Mesodermal cell (in vitro differentiated cells): ENCODE data around the gene TSTD1.

Source experiments
- H3K27ac ChIP-seq: 2 replicates; pipeline ENCODE4 v1.7.0; 2013; ENCODE audit warnings: mild to moderate bottlenecking, low read depth, low read length, moderate library complexity; ENCODE audit not compliant: severe bottlenecking
- H3K36me3 ChIP-seq: 2 replicates; pipeline ENCODE4 v1.7.1; 2013; ENCODE audit warnings: mild to moderate bottlenecking, low read length, moderate library complexity; ENCODE audit not compliant: control insufficient read depth, insufficient read depth
- H3K4me1 ChIP-seq: one replicate; pipeline ENCODE4 v1.7.1; 2013; ENCODE audit warnings: mild to moderate bottlenecking, low read length; ENCODE audit not compliant: insufficient read depth, control insufficient read depth, poor library complexity, severe bottlenecking
- H3K4me3 ChIP-seq: 2 replicates; pipeline ENCODE4 v1.7.0; 2013; ENCODE audit warnings: low read length, control low read depth, mild to moderate bottlenecking; ENCODE audit not compliant: insufficient read depth, poor library complexity, severe bottlenecking; ENCODE audit errors: extremely low read depth
- H3K9me3 ChIP-seq: 2 replicates; pipeline ENCODE4 v1.7.1; 2013; ENCODE audit warnings: mild to moderate bottlenecking, low read length, moderate library complexity; ENCODE audit not compliant: control insufficient read depth
- WGBS, 2 experiments: methylation state at CpG; one replicate each; pipeline ENCODE4 v1.1.5; 2013; ENCODE audit warnings: missing lambda C conversion rate in 2 of 2; ENCODE audit not compliant: insufficient coverage in 2 of 2; 5-methylcytosine and 5-hydroxymethylcytosine counted together

The TSTD1 gene

DNA sequence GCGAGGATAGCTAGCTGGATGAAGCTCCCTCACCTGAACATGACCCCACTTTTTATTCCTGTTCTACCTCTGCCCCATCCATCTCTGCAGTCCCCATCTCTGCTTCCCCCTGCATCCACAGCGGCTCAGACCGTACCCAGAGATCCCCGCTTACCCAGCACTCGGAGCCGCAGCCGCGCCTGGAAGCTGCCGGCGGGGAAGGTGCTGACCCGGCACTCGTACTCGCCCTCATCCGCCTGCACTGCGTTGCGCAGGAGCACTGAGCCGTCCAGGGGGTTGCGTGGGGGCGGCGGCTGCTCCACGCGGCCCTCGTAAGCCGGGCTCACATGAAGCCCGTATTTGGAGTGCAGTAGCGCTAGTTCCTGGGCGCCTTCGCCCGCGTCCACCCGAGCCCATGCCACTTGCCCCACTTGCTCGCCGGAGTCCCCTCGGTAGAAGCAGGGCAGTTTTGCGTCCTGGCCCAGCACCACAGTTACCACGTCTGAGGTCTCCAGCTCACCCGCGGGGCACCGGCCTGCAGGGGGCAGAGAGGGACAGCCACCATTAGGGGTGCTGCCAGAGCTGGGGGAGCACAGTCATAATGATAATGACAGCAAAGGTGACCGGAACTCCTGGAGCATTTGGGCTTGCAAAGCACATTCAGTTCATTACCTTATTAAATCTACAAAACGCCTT, 40.8 kb upstream of the TSTD1 start:
- Histone ChIP-seq H3K36me3 (no peaks in the 10 kb centered on the region), H3K4me1 (peaks cover 23% of the 10 kb centered on the region), H3K27ac (no peak overlapping the region), H3K9me3 (no peaks in the 10 kb centered on the region), H3K4me3 (no peak overlapping the region)
- WGBS, 2 experiments = 89 to 94% methylated on average over 20 to 41 of the region's 41 CpGs

- H3K9me3 ChIP-seq = no peaks in the 10 kb centered on the region
- H3K27ac ChIP-seq = no peak overlapping the region
- no peak overlapping the region for H3K4me3 ChIP-seq
- H3K4me1 ChIP-seq = peaks cover 10% of the 10 kb centered on the region
- WGBS, 2 experiments = 87 to 93% methylated on average over 8 of the region's 9 CpGs
- no peaks in the 10 kb centered on the region for H3K36me3 ChIP-seq
These were observed 38.7 kb upstream of the TSTD1 start for GRCh38 chr1:161077426-161077825.

DNA sequence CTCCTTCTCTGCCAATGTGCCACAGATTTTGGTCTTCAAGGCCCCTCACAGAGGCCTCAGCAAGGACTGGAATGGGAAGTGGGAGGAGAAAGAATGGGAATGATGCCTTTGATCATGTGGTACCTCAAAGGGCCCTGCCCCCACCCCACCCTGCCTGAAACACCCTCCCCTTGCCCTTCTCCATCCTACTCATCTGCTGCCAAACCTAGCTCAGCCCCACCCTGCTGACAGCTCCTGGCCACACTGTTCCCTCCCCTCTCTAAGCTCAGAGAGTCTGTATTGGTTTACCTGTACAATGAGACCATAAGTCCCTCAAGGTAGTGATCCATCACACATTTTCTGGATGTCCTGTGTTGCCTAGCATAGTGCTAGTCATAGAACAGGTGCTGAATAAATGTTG, 37.6 kb upstream of the TSTD1 start:
- H3K9me3 ChIP-seq = no peaks in the 10 kb centered on the region
- H3K4me3 ChIP-seq = no peak overlapping the region
- no peaks in the 10 kb centered on the region for H3K36me3 ChIP-seq
- H3K4me1 ChIP-seq = peaks cover 10% of the 10 kb centered on the region
- no peak overlapping the region for H3K27ac ChIP-seq

DNA sequence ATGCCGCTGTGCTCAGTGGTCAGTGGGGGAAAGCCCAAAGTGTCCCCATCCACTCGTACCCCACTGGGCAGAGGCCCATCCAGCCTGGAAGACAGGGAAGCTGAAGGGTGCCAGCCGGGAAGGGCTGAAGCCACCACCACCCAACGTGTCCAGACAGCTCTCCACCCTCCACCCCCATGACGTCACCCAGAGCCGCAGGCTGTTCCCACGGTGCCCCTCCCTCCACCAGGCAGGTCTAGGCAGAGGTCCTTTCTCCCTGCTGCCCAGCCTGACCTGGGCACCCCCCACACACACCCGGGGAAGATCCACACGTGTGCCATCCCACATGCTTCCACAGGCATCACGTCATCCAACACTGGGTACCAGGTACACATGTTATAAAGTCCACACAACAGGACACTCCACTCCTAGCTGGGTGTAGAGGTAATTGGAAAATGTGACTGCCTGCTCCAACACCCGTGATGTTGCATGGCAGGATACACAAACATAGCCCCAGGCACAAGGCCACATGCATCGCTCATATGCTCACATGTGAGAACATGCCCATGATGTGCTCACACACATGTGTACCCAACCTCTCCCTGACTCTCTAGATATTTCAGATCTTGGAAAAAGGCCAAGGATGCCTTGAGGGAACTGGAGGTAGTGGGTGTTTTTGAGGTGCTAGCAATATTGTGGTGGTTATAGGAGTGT, 36.1 kb upstream of the TSTD1 start:
- Histone ChIP-seq H3K4me1 (no peaks in the 10 kb centered on the region), H3K4me3 (no peak overlapping the region), H3K27ac (no peak overlapping the region), H3K36me3 (no peaks in the 10 kb centered on the region), H3K9me3 (no peaks in the 10 kb centered on the region)
- 92 to 93% methylated on average over 7 to 8 of the region's 12 CpGs for WGBS, 2 experiments

DNA sequence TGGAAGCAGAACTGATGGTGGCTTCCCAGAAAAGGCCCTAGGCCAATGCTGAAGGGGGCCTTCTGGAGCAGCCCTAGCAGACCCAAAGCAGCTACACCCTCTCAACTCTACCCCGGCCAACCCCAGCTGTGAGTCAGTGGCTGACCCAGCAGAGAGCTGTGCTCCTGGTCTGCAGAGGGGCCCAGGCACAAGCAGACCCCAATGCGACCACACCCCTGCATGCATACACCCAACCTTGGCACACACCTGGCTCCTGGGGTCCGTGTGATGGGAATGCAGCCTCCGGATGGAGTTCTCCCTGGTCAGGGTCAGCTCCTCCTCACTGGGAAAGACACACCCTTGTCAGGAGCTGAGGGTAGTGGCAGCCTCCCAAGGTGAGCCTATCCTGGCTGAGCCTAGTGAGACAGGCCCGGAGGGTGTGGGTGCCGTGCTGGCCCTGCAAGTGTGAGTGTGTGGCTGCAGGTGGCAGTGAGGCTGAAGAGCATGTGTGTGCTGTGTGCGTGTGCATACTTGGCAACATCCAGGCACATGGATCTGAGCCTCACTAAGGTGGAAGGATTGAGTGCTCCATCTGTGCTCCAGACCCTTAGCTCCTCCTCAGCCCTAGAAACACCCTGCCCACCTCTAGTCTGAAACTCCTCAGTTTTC, 34.8 kb upstream of the TSTD1 start:
- no peaks in the 10 kb centered on the region for H3K36me3 ChIP-seq
- no peak overlapping the region for H3K4me3 ChIP-seq
- H3K4me1 ChIP-seq = no peaks in the 10 kb centered on the region
- H3K27ac ChIP-seq = no peak overlapping the region
- no peaks in the 10 kb centered on the region for H3K9me3 ChIP-seq
- 70 to 92% methylated on average over 5 of the region's 7 CpGs for WGBS, 2 experiments

- Histone ChIP-seq H3K9me3 (no peaks in the 10 kb centered on the region), H3K36me3 (no peaks in the 10 kb centered on the region), H3K4me3 (no peak overlapping the region), H3K27ac (no peak overlapping the region), H3K4me1 (no peaks in the 10 kb centered on the region)
- 94 to 96% methylated on average over 18 to 19 of the region's 19 CpGs for WGBS, 2 experiments
These were observed 34.1 kb upstream of the TSTD1 start for GRCh38 chr1:161072751-161073449.

GRCh38 chr1:161071886-161072371, 33.2 kb upstream of the TSTD1 start:
- H3K4me1 ChIP-seq = no peaks in the 10 kb centered on the region
- H3K4me3 ChIP-seq = no peak overlapping the region
- H3K27ac ChIP-seq = no peak overlapping the region
- 75% methylated on average over 9 of the region's 9 CpGs; no CpG with 5 or more reads in 1 of the 2 experiments for WGBS, 2 experiments
- H3K9me3 ChIP-seq = no peaks in the 10 kb centered on the region
- no peaks in the 10 kb centered on the region for H3K36me3 ChIP-seq

DNA sequence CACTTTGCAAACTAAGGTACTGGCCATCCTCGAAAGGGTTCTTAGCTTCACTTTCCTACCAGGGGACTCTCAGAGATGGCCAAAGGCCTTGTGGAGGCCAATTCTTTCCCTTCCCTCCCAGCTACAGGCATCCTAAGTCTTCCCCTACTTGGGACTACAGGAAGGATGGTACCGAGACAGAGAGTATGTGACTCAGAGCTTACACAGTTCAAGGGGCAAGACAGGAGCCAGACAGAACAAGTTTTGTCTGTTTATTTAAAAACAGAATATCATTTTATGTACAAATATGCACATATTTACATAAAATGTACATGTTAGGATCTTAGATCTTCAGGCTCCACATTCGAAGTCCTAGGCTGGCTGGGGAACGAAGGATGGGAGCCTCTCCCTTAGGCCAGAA, 32.0 kb upstream of the TSTD1 start:
- H3K4me3 ChIP-seq = no peak overlapping the region
- WGBS, 2 experiments = 100% methylated on average over 2 of the region's 4 CpGs; no CpG with 5 or more reads in 1 of the 2 experiments
- H3K4me1 ChIP-seq = no peaks in the 10 kb centered on the region
- no peaks in the 10 kb centered on the region for H3K36me3 ChIP-seq
- no peak overlapping the region for H3K27ac ChIP-seq
- H3K9me3 ChIP-seq = no peaks in the 10 kb centered on the region

DNA sequence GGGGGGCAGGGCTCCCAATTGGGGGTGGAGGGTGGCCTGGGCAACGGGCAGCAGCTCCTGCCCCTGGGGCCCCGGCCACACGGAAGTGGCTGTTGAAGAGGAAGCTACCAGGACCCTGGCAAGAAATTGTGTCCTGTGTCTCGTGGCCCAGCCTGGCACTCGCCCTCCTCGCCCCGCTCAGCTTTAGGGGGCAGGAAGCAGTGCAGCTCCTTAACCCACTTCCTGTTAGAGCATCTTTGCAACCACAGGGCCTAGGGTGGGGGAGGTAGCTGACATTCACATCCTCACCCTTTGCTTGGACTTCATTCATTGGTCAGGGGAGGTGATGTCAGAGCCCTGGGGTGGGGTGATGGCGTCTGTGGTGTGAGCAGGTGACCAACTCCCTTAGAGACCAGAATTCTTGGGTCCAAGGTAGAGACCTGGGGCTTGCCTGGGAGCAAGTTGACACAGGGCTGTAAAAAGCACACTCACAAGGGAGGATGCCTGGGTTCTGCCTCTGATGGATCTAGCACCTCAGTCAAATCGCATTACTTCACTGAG, 31.0 kb upstream of the TSTD1 start, which contains the start of gene ARHGAP30:
ARHGAP30 (minus strand) TSS at position 161 of the 540 bp plus-strand sequence. CDS start 267 bp downstream, outside the sequence.
- Histone ChIP-seq H3K27ac (no peak within 1 kb of the TSS), H3K9me3 (no peaks in the 10 kb centered on the region), H3K36me3 (no peaks in the 10 kb centered on the region), H3K4me3 (no peak within 1 kb of the TSS), H3K4me1 (no peaks in the 10 kb centered on the region)
- 94 to 100% methylated on average over 7 of the region's 9 CpGs for WGBS, 2 experiments

DNA sequence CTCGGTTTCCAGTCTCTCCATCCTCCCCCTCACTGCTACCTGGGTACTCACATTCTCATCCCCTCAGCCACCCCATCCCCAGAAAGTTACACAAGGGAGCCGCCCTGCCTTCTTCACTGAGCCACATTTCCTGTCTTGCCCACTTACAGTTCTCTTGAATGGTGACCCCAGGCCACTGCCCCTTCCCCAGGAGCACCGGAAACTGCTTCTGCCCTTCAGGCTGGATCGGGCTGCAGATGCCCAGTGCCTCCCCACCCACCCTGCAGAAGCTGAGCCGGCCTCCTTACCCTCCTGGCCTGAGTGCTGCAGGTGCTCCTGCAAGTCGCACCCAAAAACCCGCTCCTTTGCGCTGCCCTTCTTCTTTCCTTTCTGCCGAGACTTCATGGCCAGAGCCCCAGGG, 30.5 kb upstream of the TSTD1 start:
- Histone ChIP-seq H3K27ac (no peak overlapping the region), H3K4me1 (no peaks in the 10 kb centered on the region), H3K4me3 (no peak overlapping the region), H3K36me3 (no peaks in the 10 kb centered on the region), H3K9me3 (no peaks in the 10 kb centered on the region)
- WGBS, 2 experiments = 93 to 100% methylated on average over 8 of the region's 9 CpGs
